ENCODE data around the gene NOX4. TPM values are rescaled to one million over a fixed set of nuclear protein-coding genes. Genes with fewer than 3 reads are reported as not detected.

NOX4 gene
- 0.78 to 1.5 TPM (median 1.1 TPM) in 3 replicates for total RNA-seq (2021)
- percentile 39 among the genes with signal in this experiment for Bru-seq, nascent RNA
- long read RNA-seq, experiment 1, partial matches to known transcripts: 0 of 4 reads
- long read RNA-seq, experiment 1, other reads (novel, unspliced or antisense): 4 of 4 reads
- long read RNA-seq, experiment 2, partial matches to known transcripts: 0 of 1 reads
- long read RNA-seq, experiment 2, other reads (novel, unspliced or antisense): 1 of 1 reads
- long read RNA-seq, experiment 3: 0 reads

DNA sequence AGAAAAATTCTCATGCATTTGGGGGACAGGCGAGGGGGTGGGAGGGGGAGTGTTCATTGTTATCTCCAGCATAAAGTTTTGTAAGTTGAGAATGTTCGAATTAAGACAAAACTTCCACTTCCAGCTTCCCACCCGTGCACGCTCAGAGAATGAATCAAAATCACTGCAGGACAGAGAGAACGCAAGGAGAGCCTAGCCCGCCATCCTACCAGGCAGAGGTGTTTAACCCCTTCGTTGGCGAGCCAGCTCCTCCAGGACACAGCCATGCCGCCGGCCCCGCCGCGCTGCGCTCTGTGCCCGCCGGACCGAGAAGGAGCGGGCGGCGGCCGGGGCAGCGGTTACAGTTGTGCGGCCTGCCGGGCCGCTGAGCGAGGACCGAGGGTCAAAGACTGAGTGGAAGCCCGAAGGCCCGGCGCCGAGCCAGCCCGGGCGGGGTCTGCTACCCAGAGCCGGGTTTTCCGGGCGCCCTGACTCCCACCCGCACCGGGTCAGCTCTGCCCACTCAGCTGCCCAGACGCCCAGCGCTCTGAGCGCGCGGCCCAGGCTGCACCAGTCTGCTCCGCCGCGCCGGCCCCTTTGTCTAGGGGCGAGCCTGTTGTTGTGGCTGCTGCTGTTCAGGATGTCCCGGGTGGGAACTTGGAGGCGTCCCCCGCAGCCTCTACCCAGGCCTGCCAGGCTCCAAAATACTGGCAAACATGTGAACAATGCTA is at the start of gene NOX4:
Gene NOX4, minus strand, starts transcription at position 395 of the 710 bp plus-strand sequence. Its CDS starts 129 bp downstream, at position 266.
- ATAC-seq: peak; percentile 93
- peak; percentile 75 for DNase-seq (ENCODE audit: low spot score)
- TF ChIP-seq ZNF232 (CRISPR knock-in tag; IDR thresholded peaks at IDR 0.05) (no peak), NFE2L1 (CRISPR knock-in tag; IDR thresholded peaks at IDR 0.05) (no peak), NFATC4 (CRISPR knock-in tag; IDR thresholded peaks at IDR 0.05) (no peak), FOXJ3 (CRISPR knock-in tag; IDR thresholded peaks at IDR 0.05; ENCODE audit: borderline replicate concordance) (no peak), EMX1 (CRISPR knock-in tag; IDR thresholded peaks at IDR 0.05) (no peak), HMGA2 (CRISPR knock-in tag; IDR thresholded peaks at IDR 0.05) (no peak), TEAD1 (CRISPR knock-in tag; IDR thresholded peaks at IDR 0.05) (no peak), FOXP1 (CRISPR knock-in tag; IDR thresholded peaks at IDR 0.05; ENCODE audit: borderline replicate concordance) (peak; percentile 40; the same call in 1 of the 2 replicates), ZNF671 (CRISPR knock-in tag; IDR thresholded peaks at IDR 0.05) (no peak), MXD4 (CRISPR knock-in tag; IDR thresholded peaks at IDR 0.05; ENCODE audit: borderline replicate concordance) (no peak), CBFB (CRISPR knock-in tag; IDR thresholded peaks at IDR 0.05; ENCODE audit: low read depth) (peak; percentile 55; the same call in 1 of the 2 replicates)
- TF ChIP-seq, protein P1, sequence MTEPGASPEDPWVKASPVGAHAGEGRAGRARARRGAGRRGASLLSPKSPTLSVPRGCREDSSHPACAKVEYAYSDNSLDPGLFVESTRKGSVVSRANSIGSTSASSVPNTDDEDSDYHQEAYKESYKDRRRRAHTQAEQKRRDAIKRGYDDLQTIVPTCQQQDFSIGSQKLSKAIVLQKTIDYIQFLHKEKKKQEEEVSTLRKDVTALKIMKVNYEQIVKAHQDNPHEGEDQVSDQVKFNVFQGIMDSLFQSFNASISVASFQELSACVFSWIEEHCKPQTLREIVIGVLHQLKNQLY (CRISPR knock-in tag; IDR thresholded peaks at IDR 0.05): no peak
- TF ChIP-seq, protein P2, sequence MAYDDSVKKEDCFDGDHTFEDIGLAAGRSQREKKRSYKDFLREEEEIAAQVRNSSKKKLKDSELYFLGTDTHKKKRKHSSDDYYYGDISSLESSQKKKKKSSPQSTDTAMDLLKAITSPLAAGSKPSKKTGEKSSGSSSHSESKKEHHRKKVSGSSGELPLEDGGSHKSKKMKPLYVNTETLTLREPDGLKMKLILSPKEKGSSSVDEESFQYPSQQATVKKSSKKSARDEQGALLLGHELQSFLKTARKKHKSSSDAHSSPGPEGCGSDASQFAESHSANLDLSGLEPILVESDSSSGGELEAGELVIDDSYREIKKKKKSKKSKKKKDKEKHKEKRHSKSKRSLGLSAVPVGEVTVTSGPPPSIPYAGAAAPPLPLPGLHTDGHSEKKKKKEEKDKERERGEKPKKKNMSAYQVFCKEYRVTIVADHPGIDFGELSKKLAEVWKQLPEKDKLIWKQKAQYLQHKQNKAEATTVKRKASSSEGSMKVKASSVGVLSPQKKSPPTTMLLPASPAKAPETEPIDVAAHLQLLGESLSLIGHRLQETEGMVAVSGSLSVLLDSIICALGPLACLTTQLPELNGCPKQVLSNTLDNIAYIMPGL (CRISPR knock-in tag; IDR thresholded peaks at IDR 0.05): peak; percentile 53; the same call in 1 of the 2 replicates
- TF ChIP-seq, protein P3, sequence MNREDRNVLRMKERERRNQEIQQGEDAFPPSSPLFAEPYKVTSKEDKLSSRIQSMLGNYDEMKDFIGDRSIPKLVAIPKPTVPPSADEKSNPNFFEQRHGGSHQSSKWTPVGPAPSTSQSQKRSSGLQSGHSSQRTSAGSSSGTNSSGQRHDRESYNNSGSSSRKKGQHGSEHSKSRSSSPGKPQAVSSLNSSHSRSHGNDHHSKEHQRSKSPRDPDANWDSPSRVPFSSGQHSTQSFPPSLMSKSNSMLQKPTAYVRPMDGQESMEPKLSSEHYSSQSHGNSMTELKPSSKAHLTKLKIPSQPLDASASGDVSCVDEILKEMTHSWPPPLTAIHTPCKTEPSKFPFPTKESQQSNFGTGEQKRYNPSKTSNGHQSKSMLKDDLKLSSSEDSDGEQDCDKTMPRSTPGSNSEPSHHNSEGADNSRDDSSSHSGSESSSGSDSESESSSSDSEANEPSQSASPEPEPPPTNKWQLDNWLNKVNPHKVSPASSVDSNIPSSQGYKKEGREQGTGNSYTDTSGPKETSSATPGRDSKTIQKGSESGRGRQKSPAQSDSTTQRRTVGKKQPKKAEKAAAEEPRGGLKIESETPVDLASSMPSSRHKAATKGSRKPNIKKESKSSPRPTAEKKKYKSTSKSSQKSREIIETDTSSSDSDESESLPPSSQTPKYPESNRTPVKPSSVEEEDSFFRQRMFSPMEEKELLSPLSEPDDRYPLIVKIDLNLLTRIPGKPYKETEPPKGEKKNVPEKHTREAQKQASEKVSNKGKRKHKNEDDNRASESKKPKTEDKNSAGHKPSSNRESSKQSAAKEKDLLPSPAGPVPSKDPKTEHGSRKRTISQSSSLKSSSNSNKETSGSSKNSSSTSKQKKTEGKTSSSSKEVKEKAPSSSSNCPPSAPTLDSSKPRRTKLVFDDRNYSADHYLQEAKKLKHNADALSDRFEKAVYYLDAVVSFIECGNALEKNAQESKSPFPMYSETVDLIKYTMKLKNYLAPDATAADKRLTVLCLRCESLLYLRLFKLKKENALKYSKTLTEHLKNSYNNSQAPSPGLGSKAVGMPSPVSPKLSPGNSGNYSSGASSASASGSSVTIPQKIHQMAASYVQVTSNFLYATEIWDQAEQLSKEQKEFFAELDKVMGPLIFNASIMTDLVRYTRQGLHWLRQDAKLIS (CRISPR knock-in tag; IDR thresholded peaks at IDR 0.05; ENCODE audit: borderline replicate concordance): no peak
- TF ChIP-seq, protein P4, sequence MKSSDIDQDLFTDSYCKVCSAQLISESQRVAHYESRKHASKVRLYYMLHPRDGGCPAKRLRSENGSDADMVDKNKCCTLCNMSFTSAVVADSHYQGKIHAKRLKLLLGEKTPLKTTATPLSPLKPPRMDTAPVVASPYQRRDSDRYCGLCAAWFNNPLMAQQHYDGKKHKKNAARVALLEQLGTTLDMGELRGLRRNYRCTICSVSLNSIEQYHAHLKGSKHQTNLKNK (CRISPR knock-in tag; IDR thresholded peaks at IDR 0.05): no peak
- TF ChIP-seq, protein P5, sequence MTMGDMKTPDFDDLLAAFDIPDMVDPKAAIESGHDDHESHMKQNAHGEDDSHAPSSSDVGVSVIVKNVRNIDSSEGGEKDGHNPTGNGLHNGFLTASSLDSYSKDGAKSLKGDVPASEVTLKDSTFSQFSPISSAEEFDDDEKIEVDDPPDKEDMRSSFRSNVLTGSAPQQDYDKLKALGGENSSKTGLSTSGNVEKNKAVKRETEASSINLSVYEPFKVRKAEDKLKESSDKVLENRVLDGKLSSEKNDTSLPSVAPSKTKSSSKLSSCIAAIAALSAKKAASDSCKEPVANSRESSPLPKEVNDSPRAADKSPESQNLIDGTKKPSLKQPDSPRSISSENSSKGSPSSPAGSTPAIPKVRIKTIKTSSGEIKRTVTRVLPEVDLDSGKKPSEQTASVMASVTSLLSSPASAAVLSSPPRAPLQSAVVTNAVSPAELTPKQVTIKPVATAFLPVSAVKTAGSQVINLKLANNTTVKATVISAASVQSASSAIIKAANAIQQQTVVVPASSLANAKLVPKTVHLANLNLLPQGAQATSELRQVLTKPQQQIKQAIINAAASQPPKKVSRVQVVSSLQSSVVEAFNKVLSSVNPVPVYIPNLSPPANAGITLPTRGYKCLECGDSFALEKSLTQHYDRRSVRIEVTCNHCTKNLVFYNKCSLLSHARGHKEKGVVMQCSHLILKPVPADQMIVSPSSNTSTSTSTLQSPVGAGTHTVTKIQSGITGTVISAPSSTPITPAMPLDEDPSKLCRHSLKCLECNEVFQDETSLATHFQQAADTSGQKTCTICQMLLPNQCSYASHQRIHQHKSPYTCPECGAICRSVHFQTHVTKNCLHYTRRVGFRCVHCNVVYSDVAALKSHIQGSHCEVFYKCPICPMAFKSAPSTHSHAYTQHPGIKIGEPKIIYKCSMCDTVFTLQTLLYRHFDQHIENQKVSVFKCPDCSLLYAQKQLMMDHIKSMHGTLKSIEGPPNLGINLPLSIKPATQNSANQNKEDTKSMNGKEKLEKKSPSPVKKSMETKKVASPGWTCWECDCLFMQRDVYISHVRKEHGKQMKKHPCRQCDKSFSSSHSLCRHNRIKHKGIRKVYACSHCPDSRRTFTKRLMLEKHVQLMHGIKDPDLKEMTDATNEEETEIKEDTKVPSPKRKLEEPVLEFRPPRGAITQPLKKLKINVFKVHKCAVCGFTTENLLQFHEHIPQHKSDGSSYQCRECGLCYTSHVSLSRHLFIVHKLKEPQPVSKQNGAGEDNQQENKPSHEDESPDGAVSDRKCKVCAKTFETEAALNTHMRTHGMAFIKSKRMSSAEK (CRISPR knock-in tag; IDR thresholded peaks at IDR 0.05; ENCODE audit: borderline replicate concordance): no peak
- TF ChIP-seq, protein P6, sequence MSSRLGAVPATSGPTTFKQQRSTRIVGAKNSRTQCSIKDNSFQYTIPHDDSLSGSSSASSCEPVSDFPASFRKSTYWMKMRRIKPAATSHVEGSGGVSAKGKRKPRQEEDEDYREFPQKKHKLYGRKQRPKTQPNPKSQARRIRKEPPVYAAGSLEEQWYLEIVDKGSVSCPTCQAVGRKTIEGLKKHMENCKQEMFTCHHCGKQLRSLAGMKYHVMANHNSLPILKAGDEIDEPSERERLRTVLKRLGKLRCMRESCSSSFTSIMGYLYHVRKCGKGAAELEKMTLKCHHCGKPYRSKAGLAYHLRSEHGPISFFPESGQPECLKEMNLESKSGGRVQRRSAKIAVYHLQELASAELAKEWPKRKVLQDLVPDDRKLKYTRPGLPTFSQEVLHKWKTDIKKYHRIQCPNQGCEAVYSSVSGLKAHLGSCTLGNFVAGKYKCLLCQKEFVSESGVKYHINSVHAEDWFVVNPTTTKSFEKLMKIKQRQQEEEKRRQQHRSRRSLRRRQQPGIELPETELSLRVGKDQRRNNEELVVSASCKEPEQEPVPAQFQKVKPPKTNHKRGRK (CRISPR knock-in tag; IDR thresholded peaks at IDR 0.05; ENCODE audit: borderline replicate concordance): no peak
- TF ChIP-seq, protein P7, sequence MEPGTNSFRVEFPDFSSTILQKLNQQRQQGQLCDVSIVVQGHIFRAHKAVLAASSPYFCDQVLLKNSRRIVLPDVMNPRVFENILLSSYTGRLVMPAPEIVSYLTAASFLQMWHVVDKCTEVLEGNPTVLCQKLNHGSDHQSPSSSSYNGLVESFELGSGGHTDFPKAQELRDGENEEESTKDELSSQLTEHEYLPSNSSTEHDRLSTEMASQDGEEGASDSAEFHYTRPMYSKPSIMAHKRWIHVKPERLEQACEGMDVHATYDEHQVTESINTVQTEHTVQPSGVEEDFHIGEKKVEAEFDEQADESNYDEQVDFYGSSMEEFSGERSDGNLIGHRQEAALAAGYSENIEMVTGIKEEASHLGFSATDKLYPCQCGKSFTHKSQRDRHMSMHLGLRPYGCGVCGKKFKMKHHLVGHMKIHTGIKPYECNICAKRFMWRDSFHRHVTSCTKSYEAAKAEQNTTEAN (CRISPR knock-in tag; IDR thresholded peaks at IDR 0.05): no peak
- TF ChIP-seq, protein P8, sequence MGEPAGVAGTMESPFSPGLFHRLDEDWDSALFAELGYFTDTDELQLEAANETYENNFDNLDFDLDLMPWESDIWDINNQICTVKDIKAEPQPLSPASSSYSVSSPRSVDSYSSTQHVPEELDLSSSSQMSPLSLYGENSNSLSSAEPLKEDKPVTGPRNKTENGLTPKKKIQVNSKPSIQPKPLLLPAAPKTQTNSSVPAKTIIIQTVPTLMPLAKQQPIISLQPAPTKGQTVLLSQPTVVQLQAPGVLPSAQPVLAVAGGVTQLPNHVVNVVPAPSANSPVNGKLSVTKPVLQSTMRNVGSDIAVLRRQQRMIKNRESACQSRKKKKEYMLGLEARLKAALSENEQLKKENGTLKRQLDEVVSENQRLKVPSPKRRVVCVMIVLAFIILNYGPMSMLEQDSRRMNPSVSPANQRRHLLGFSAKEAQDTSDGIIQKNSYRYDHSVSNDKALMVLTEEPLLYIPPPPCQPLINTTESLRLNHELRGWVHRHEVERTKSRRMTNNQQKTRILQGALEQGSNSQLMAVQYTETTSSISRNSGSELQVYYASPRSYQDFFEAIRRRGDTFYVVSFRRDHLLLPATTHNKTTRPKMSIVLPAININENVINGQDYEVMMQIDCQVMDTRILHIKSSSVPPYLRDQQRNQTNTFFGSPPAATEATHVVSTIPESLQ (CRISPR knock-in tag; IDR thresholded peaks at IDR 0.05): no peak

More for the DNA sequence above, at the start of gene NOX4:
- CTCF ChIA-PET: interaction anchor here (0.6 to 1.5 kb wide), 4 partner anchors 8 to 124 kb away, joined by 3 to 8 read pairs (median 4); no protein-coding TSS in a partner anchor
- H3K27ac Mint-ChIP-seq: no peak within 1 kb of the TSS
- H3K9me3 Mint-ChIP-seq: no peaks in the 10 kb centered on the region
- POLR2A ChIA-PET: no interaction called here
- no peaks in the 10 kb centered on the region for H3K36me3 Mint-ChIP-seq
- peaks cover 6% of the 10 kb centered on the region; the same call in 1 of the 2 replicates for H3K27me3 Mint-ChIP-seq (ENCODE audit: low read depth)
- H3K4me1 Mint-ChIP-seq: peaks cover 29% of the 10 kb centered on the region
- H3K4me3 Mint-ChIP-seq: peak within 1 kb of the TSS; percentile 79
